GM10266 (cell line): ENCODE measurements around the gene PRH1.

Experiments used
- DNase-seq: peaks from one replicate; pipeline ENCODE4 v3.0.0; 2012; ENCODE audit errors: extremely low spot score
- CTCF ChIP-seq: IDR thresholded peaks from 2 replicates; pipeline ENCODE4 v1.5.1; 2012; ENCODE audit warnings: mild to moderate bottlenecking, low read depth; ENCODE audit not compliant: control insufficient read depth, insufficient read depth; ENCODE audit errors: missing control alignments

Gene PRH1

GRCh38 chr12:10847744-10848143 lies 36.3 kb downstream of the PRH1 start:
- no peak for TF ChIP-seq CTCF

GRCh38 chr12:10842862-10843261 lies 41.2 kb downstream of the PRH1 start:
- DNase-seq = no peak
- TF ChIP-seq CTCF = no peak

More at GRCh38 chr12:10847744-10848143, 36.3 kb downstream of the PRH1 start:
- DNase-seq = no peak

- no peak for TF ChIP-seq CTCF
- DNase-seq = no peak
These were observed 45.6 kb downstream of the PRH1 start for GRCh38 chr12:10838461-10838860.
